Activated CD4-positive, alpha-beta T cell treated with anti-CD3 and anti-CD28 coated beads for 36 hours (primary cell): ENCODE results near the gene SPINT2. TPM values are rescaled to one million over a fixed set of nuclear protein-coding genes. Genes with fewer than 3 reads are reported as not detected.
"Not testable (repeated sequence)": the region's sequence is repeated elsewhere in the genome, so short reads cannot be mapped to it uniquely, and the experiment has no call there.

ENCODE experiments used
- ATAC-seq: fragments of 200-7000 bp; cut with Tn5 transposase; one replicate; pipeline ENCODE4 v1.10.0; 2021; ENCODE audit warnings: mild to moderate bottlenecking, moderate library complexity
- CTCF ChIA-PET: fragments of 350-600 bp; sonication (Branson Sonifier 250); formaldehyde crosslinking; loops from one replicate; lab custom pipeline; 2021; ENCODE audit warnings: antibody characterized with exemption; lab: Charles Lee
- POLR2A ChIA-PET: fragments of 350-600 bp; sonication (Branson Sonifier 250); formaldehyde crosslinking; loops from one replicate; lab custom pipeline; 2021; ENCODE audit warnings: antibody characterized with exemption, inconsistent platforms; lab: Charles Lee
- DNase-seq: peaks from one replicate; pipeline ENCODE4 v3.0.0-alpha.2; 2020
- H3K27ac Mint-ChIP-seq: one replicate; pipeline ENCODE4 v1.8.0; 2021; ENCODE audit warnings: mixed read lengths
- H3K27me3 Mint-ChIP-seq: one replicate; pipeline ENCODE4 v1.8.0; 2021; ENCODE audit warnings: mixed read lengths
- H3K36me3 Mint-ChIP-seq: one replicate; pipeline ENCODE4 v1.8.0; 2021; ENCODE audit warnings: low read depth, mixed read lengths
- H3K4me1 Mint-ChIP-seq: one replicate; pipeline ENCODE4 v1.8.0; 2021; ENCODE audit warnings: mixed read lengths
- H3K4me3 Mint-ChIP-seq: one replicate; pipeline ENCODE4 v1.8.0; 2021; ENCODE audit warnings: mild to moderate bottlenecking, moderate library complexity, mixed read lengths
- H3K9me3 Mint-ChIP-seq: one replicate; pipeline ENCODE4 v1.8.0; 2021; ENCODE audit warnings: low read depth, mixed read lengths
- intact Hi-C, 2 experiments: fragments of 100-400 bp; cut with DNase I in 1 of 2; cut with micrococcal nuclease in 1 of 2; formaldehyde crosslinking; loops; one replicate each; pipeline versions ENCODE4 v1.14.2 to v1.15.1; 2022 to 2024; cut with DNase I, micrococcal nuclease
- total RNA-seq, 2 experiments: library from RNA; stranded (reverse); gene quantifications; one replicate each; pipeline ENCODE4 v1.2.3, GENCODE V29; 2021

The SPINT2 gene
- total RNA-seq, 2 experiments from 2014 or later = 46.0 to 49.0 TPM

GRCh38 chr19:38324431-38324830 lies 60.1 kb downstream of the SPINT2 start:
- H3K36me3 Mint-ChIP-seq = peaks cover 25% of the 10 kb centered on the region
- no peak for ATAC-seq
- no peak overlapping the region for H3K27ac Mint-ChIP-seq
- H3K4me3 Mint-ChIP-seq = no peak overlapping the region
- POLR2A ChIA-PET = no interaction called here
- intact Hi-C loops = no loop called here
- CTCF ChIA-PET = interaction anchor here (0.7 kb wide), 1 partner anchor 420 kb away, joined by 3 read pairs; no protein-coding TSS in a partner anchor
- no peaks in the 10 kb centered on the region for H3K27me3 Mint-ChIP-seq
- peaks cover 21% of the 10 kb centered on the region for H3K4me1 Mint-ChIP-seq
- DNase-seq = no peak
- no peaks in the 10 kb centered on the region for H3K9me3 Mint-ChIP-seq

- CTCF ChIA-PET = no interaction called here
- Mint-ChIP-seq H3K4me3 (no peak overlapping the region), H3K36me3 (peaks cover 27% of the 10 kb centered on the region), H3K27ac (no peak overlapping the region), H3K27me3 (no peaks in the 10 kb centered on the region), H3K4me1 (peaks cover 8% of the 10 kb centered on the region), H3K9me3 (no peaks in the 10 kb centered on the region)
- no peak for ATAC-seq
- intact Hi-C loops = no loop called here
- no peak for DNase-seq
- POLR2A ChIA-PET = no interaction called here
Measured at GRCh38 chr19:38326591-38326990, 62.2 kb downstream of the SPINT2 start.

GRCh38 chr19:38329651-38330050 lies 65.3 kb downstream of the SPINT2 start:
- Mint-ChIP-seq H3K4me1 (no peaks in the 10 kb centered on the region), H3K27ac (no peak overlapping the region), H3K4me3 (no peak overlapping the region), H3K9me3 (no peaks in the 10 kb centered on the region), H3K36me3 (peaks cover 25% of the 10 kb centered on the region), H3K27me3 (no peaks in the 10 kb centered on the region)
- intact Hi-C loops = no loop called here
- ATAC-seq (no peak), DNase-seq (no peak)
- ChIA-PET POLR2A (no interaction called here), CTCF (no interaction called here)

GRCh38 chr19:38331728-38332127 lies 67.4 kb downstream of the SPINT2 start:
- CTCF ChIA-PET = interaction anchor here (0.8 to 2.4 kb wide), 2 partner anchors 11 to 98 kb away, joined by 3 to 12 read pairs; no protein-coding TSS in a partner anchor
- Mint-ChIP-seq H3K36me3 (peaks cover 13% of the 10 kb centered on the region), H3K9me3 (no peaks in the 10 kb centered on the region), H3K4me1 (no peaks in the 10 kb centered on the region), H3K4me3 (no peak overlapping the region), H3K27me3 (no peaks in the 10 kb centered on the region), H3K27ac (no peak overlapping the region)
- intact Hi-C loops = no loop called here
- no peak for DNase-seq
- POLR2A ChIA-PET = no interaction called here
- no peak for ATAC-seq

- peaks cover 3% of the 10 kb centered on the region for H3K36me3 Mint-ChIP-seq
- peaks cover 6% of the 10 kb centered on the region for H3K4me1 Mint-ChIP-seq
- DNase-seq (no peak), ATAC-seq (no peak)
- ChIA-PET POLR2A (no interaction called here), CTCF (interaction anchor here (0.6 to 3.3 kb wide), 4 partner anchors 18 to 554 kb away, joined by 3 to 13 read pairs (median 8); no protein-coding TSS in a partner anchor)
- no peak overlapping the region for H3K27ac Mint-ChIP-seq
- intact Hi-C loops = no loop called here
- no peaks in the 10 kb centered on the region for H3K27me3 Mint-ChIP-seq
- no peak overlapping the region for H3K4me3 Mint-ChIP-seq
- no peaks in the 10 kb centered on the region for H3K9me3 Mint-ChIP-seq
Measured at GRCh38 chr19:38333245-38333644, 68.9 kb downstream of the SPINT2 start.

- ChIA-PET POLR2A (interaction anchor here (0.7 to 1.5 kb wide), 2 partner anchors 38 to 429 kb away, joined by 3 to 14 read pairs; partner anchors contain the start of genes PSMD8 and SIPA1L3), CTCF (interaction anchor here (0.6 to 1.8 kb wide), 15 partner anchors 12 to 430 kb away, joined by 3 to 11 read pairs (median 3); partner anchors contain the start of genes FAM98C, PSMD8, SIPA1L3 and WDR87)
- ATAC-seq = peak; percentile 75
- peak; percentile 98 for DNase-seq
- H3K9me3 Mint-ChIP-seq = no peaks in the 10 kb centered on the region
- no peaks in the 10 kb centered on the region for H3K36me3 Mint-ChIP-seq
- no peaks in the 10 kb centered on the region for H3K27me3 Mint-ChIP-seq
- peak overlapping the region; percentile 82 for H3K4me3 Mint-ChIP-seq
- peaks cover 12% of the 10 kb centered on the region for H3K4me1 Mint-ChIP-seq
- intact Hi-C loops = loop anchor here (1.0 to 5.0 kb wide), 25 partner anchors 20 to 679 kb away; partner anchors contain the start of genes GGN (in 2 of the 2), MRPS12 (in 2 of the 2), PSMD8 (in 2 of the 2) and SARS2 (in 2 of the 2)
- H3K27ac Mint-ChIP-seq = peak overlapping the region; percentile 98
Measured at GRCh38 chr19:38335949-38336637, 71.7 kb downstream of the SPINT2 start.

GRCh38 chr19:38336638-38337359 lies 72.4 kb downstream of the SPINT2 start:
- CTCF ChIA-PET = interaction anchor here (0.9 to 2.4 kb wide), 6 partner anchors 37 to 430 kb away, joined by 3 to 11 read pairs (median 4); partner anchors contain the start of genes FAM98C, PSMD8, SIPA1L3 and WDR87

GRCh38 chr19:38337360-38337653 lies 72.9 kb downstream of the SPINT2 start:
- no peaks in the 10 kb centered on the region for H3K36me3 Mint-ChIP-seq
- peaks cover 12% of the 10 kb centered on the region for H3K4me1 Mint-ChIP-seq
- DNase-seq (no peak), ATAC-seq (no peak)
- H3K9me3 Mint-ChIP-seq = no peaks in the 10 kb centered on the region
- peak overlapping the region; percentile 82 for H3K4me3 Mint-ChIP-seq
- peak overlapping the region; percentile 98 for H3K27ac Mint-ChIP-seq
- ChIA-PET POLR2A (no interaction called here), CTCF (interaction anchor here (1.0 to 2.4 kb wide), 2 partner anchors 65 to 94 kb away, joined by 3 to 9 read pairs; partner anchors contain the start of gene FAM98C)
- H3K27me3 Mint-ChIP-seq = no peaks in the 10 kb centered on the region
- intact Hi-C loops = loop anchor here (2.0 to 5.0 kb wide), 5 partner anchors 50 to 680 kb away; partner anchors contain the start of genes GGN (in 1 of the 2), MRPS12 (in 1 of the 2), SARS2 (in 1 of the 2) and SPINT2 (in 1 of the 2)

More at GRCh38 chr19:38336638-38337359, 72.4 kb downstream of the SPINT2 start:
- no peaks in the 10 kb centered on the region for H3K27me3 Mint-ChIP-seq
- intact Hi-C loops = loop anchor here (1.0 to 5.0 kb wide), 19 partner anchors 20 to 679 kb away; partner anchors contain the start of genes GGN (in 2 of the 2), MRPS12 (in 2 of the 2), PSMD8 (in 2 of the 2) and SARS2 (in 2 of the 2)
- H3K9me3 Mint-ChIP-seq = no peaks in the 10 kb centered on the region
- no peaks in the 10 kb centered on the region for H3K36me3 Mint-ChIP-seq
- H3K27ac Mint-ChIP-seq = peak overlapping the region; percentile 98
- ATAC-seq (peak; percentile 70), DNase-seq (peak; percentile 99)
- H3K4me3 Mint-ChIP-seq = peak overlapping the region; percentile 82
- peaks cover 12% of the 10 kb centered on the region for H3K4me1 Mint-ChIP-seq
- POLR2A ChIA-PET = interaction anchor here (1.5 kb wide), 1 partner anchor 38 kb away, joined by 14 read pairs; the partner anchor contains the start of gene PSMD8

GRCh38 chr19:38339011-38339410 lies 74.6 kb downstream of the SPINT2 start:
- H3K36me3 Mint-ChIP-seq, DNase-seq, H3K27ac Mint-ChIP-seq, ATAC-seq, POLR2A ChIA-PET, H3K9me3 Mint-ChIP-seq, H3K27me3 Mint-ChIP-seq, H3K4me3 Mint-ChIP-seq: not testable (repeated sequence)
- CTCF ChIA-PET = interaction anchor here (0.6 to 2.4 kb wide), 5 partner anchors 35 to 350 kb away, joined by 3 to 9 read pairs (median 4); partner anchors contain the start of gene PSMD8
- intact Hi-C loops = loop anchor here (5.0 kb wide), 3 partner anchors 48 to 682 kb away; partner anchors contain the start of genes GGN (in 1 of the 2), SPRED3 (in 1 of the 2), ZFP30 (in 1 of the 2) and ZNF573 (in 1 of the 2)
- H3K4me1 Mint-ChIP-seq = peaks cover 12% of the 10 kb centered on the region

GRCh38 chr19:38340927-38341326 lies 76.6 kb downstream of the SPINT2 start:
- DNase-seq (no peak), ATAC-seq (no peak)
- H3K9me3 Mint-ChIP-seq = no peaks in the 10 kb centered on the region
- no peak overlapping the region for H3K27ac Mint-ChIP-seq
- peaks cover 12% of the 10 kb centered on the region for H3K4me1 Mint-ChIP-seq
- no peaks in the 10 kb centered on the region for H3K27me3 Mint-ChIP-seq
- H3K4me3 Mint-ChIP-seq = no peak overlapping the region
- ChIA-PET POLR2A (interaction anchor here (0.6 kb wide), 1 partner anchor 252 kb away, joined by 6 read pairs; no protein-coding TSS in a partner anchor), CTCF (interaction anchor here (0.8 kb wide), 1 partner anchor 439 kb away, joined by 3 read pairs; no protein-coding TSS in a partner anchor)
- H3K36me3 Mint-ChIP-seq = no peaks in the 10 kb centered on the region
- intact Hi-C loops = no loop called here
